PC-9 (cell line): ENCODE data around the gene COL18A1.

Source experiments
- EZH2 ChIP-seq: fragments of 200-600 bp; sonication (generic); IDR thresholded peaks from 2 replicates; pipeline ENCODE4 v1.8.0; 2017; ENCODE audit warnings: antibody characterized with exemption, low read depth
- TF ChIP-seq, protein P1 (sequence below): fragments of 200-600 bp; sonication (generic); conservative IDR thresholded peaks from 2 replicates; pipeline ENCODE4 v1.6.1; 2017; ENCODE audit warnings: mixed run types, antibody characterized with exemption, mild to moderate bottlenecking, moderate library complexity

DNA sequence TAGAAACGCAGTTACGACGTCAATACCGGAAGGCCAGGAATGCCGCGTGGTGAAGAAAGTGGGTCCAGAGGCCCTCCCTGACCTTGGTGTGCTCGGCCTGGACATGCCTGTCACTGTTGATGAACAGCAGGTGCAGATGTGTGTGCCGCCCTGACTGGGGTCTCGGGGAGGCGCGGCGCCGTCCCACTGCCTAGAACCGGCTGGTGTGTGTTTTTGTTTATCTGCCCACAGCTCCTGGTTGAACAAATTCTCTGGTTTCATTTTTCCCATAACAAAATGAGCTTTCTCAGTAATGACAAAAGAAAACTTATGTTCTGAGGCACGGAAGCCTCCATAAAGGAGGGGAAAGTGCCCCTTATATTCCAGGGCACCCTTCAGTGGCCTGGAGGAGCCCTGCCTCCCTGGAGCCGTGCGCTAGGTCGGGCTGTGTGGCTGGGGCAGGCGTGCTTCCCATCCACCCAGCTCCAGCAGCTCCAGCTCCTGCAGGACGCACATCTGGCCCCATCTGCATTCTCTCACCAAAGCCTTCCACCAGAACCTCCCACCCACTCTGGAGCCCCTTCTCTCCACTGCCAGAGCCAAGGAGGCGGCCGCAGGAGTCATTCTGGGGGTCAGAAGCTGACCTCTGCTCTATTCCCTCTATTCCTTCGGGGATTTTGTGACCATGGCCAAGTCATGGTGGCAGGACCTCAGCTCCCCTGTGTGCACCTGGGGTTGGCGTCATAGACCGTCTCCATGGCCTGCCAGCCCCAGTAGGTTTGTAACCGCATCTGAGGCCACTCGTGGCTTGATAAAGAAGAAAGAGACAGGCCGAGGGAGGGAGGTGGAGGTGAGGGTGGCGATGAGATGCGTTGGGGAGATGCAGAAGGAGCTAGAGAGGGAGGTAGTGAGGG lies 20.1 kb upstream of the COL18A1 start:
- no peak for TF ChIP-seq EZH2
- TF ChIP-seq, protein P1, sequence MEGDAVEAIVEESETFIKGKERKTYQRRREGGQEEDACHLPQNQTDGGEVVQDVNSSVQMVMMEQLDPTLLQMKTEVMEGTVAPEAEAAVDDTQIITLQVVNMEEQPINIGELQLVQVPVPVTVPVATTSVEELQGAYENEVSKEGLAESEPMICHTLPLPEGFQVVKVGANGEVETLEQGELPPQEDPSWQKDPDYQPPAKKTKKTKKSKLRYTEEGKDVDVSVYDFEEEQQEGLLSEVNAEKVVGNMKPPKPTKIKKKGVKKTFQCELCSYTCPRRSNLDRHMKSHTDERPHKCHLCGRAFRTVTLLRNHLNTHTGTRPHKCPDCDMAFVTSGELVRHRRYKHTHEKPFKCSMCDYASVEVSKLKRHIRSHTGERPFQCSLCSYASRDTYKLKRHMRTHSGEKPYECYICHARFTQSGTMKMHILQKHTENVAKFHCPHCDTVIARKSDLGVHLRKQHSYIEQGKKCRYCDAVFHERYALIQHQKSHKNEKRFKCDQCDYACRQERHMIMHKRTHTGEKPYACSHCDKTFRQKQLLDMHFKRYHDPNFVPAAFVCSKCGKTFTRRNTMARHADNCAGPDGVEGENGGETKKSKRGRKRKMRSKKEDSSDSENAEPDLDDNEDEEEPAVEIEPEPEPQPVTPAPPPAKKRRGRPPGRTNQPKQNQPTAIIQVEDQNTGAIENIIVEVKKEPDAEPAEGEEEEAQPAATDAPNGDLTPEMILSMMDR = no peak
